Nephron (organoid): ENCODE measurements around the gene HRH1.
"Not testable (repeated sequence)": the region's sequence is repeated elsewhere in the genome, so short reads cannot be mapped to it uniquely, and the experiment has no call there.

ENCODE experiments used
- H3K27ac Mint-ChIP-seq, 3 experiments: 2 replicates each; pipeline ENCODE4 v1.8.0; 2020; ENCODE audit warnings: mixed read lengths in 3 of 3, mild to moderate bottlenecking in 2 of 3, moderate library complexity in 1 of 3
- H3K27me3 Mint-ChIP-seq: 2 replicates; pipeline ENCODE4 v1.8.0; 2021; ENCODE audit warnings: low read depth, mild to moderate bottlenecking, moderate library complexity, mixed read lengths
- H3K36me3 Mint-ChIP-seq: 2 replicates; pipeline ENCODE4 v1.8.0; 2020; ENCODE audit warnings: low read depth, mixed read lengths
- H3K4me1 Mint-ChIP-seq: 2 replicates; pipeline ENCODE4 v1.8.0; 2020; ENCODE audit warnings: mixed read lengths
- H3K4me3 Mint-ChIP-seq, 3 experiments: 2 replicates each; pipeline ENCODE4 v1.8.0; 2020; ENCODE audit warnings: mild to moderate bottlenecking in 3 of 3, mixed read lengths in 3 of 3, moderate library complexity in 2 of 3
- H3K9me3 Mint-ChIP-seq: 2 replicates; pipeline ENCODE4 v1.8.0; 2020; ENCODE audit warnings: mixed read lengths
- CTCF ChIP-seq, 3 experiments: fragments of 200-600 bp; sonication (generic); IDR thresholded peaks; one replicate each; pipeline ENCODE4 v1.5.0; 2021; ENCODE audit warnings: antibody characterized with exemption in 3 of 3; ENCODE audit not compliant: unreplicated experiment in 3 of 3

HRH1 gene

GRCh38 chr3:11199902-11200845 is 45.9 kb downstream of the HRH1 start:
- TF ChIP-seq CTCF (IDR thresholded peaks at IDR 0.05; ENCODE audit: unreplicated experiment in 3 of 3): no peak

GRCh38 chr3:11201251-11202019 is 47.1 kb downstream of the HRH1 start:
- TF ChIP-seq CTCF (IDR thresholded peaks at IDR 0.05; ENCODE audit: unreplicated experiment in 3 of 3): no peak

More at GRCh38 chr3:11199902-11200845, 45.9 kb downstream of the HRH1 start:
- no peaks in the 10 kb centered on the region for H3K36me3 Mint-ChIP-seq
- no peak overlapping the region for H3K4me3 Mint-ChIP-seq
- no peaks in the 10 kb centered on the region for H3K9me3 Mint-ChIP-seq
- peaks cover 24% of the 10 kb centered on the region for H3K4me1 Mint-ChIP-seq
- peaks cover 31% of the 10 kb centered on the region for H3K27me3 Mint-ChIP-seq
- no peak overlapping the region for H3K27ac Mint-ChIP-seq

GRCh38 chr3:11203961-11204360 is 49.7 kb downstream of the HRH1 start:
- no peak for TF ChIP-seq CTCF (IDR thresholded peaks at IDR 0.05; ENCODE audit: unreplicated experiment in 3 of 3)
- Mint-ChIP-seq H3K4me3 (no peak overlapping the region), H3K9me3 (no peaks in the 10 kb centered on the region), H3K36me3 (no peaks in the 10 kb centered on the region), H3K27me3 (peaks cover 18% of the 10 kb centered on the region), H3K4me1 (no peaks in the 10 kb centered on the region), H3K27ac (no peak overlapping the region)

More at GRCh38 chr3:11201251-11202019, 47.1 kb downstream of the HRH1 start:
- Mint-ChIP-seq H3K27ac (no peak overlapping the region), H3K9me3 (no peaks in the 10 kb centered on the region), H3K36me3 (no peaks in the 10 kb centered on the region), H3K4me3 (no peak overlapping the region), H3K27me3 (peaks cover 28% of the 10 kb centered on the region), H3K4me1 (peaks cover 11% of the 10 kb centered on the region)

- peaks cover 16% of the 10 kb centered on the region for H3K27me3 Mint-ChIP-seq
- H3K4me1 Mint-ChIP-seq: no peaks in the 10 kb centered on the region
- no peaks in the 10 kb centered on the region for H3K9me3 Mint-ChIP-seq
- TF ChIP-seq CTCF (IDR thresholded peaks at IDR 0.05; ENCODE audit: unreplicated experiment in 3 of 3): no peak
- no peak overlapping the region for H3K4me3 Mint-ChIP-seq
- no peak overlapping the region for H3K27ac Mint-ChIP-seq
- H3K36me3 Mint-ChIP-seq: no peaks in the 10 kb centered on the region
These were observed 50.5 kb downstream of the HRH1 start for GRCh38 chr3:11204697-11205348.

GRCh38 chr3:11205881-11206280 is 51.6 kb downstream of the HRH1 start:
- H3K36me3 Mint-ChIP-seq, H3K4me3 Mint-ChIP-seq, H3K27ac Mint-ChIP-seq, H3K9me3 Mint-ChIP-seq, H3K4me1 Mint-ChIP-seq: not testable (repeated sequence)
- peaks cover 13% of the 10 kb centered on the region for H3K27me3 Mint-ChIP-seq

- Mint-ChIP-seq H3K4me1 (no peaks in the 10 kb centered on the region), H3K27me3 (peaks cover 13% of the 10 kb centered on the region), H3K9me3 (no peaks in the 10 kb centered on the region), H3K27ac (no peak overlapping the region), H3K4me3 (no peak overlapping the region), H3K36me3 (no peaks in the 10 kb centered on the region)
- TF ChIP-seq CTCF (IDR thresholded peaks at IDR 0.05; ENCODE audit: unreplicated experiment in 3 of 3): no peak
These were observed 52.0 kb downstream of the HRH1 start for GRCh38 chr3:11206316-11206715.
